SU-DHL-6 (cell line): ENCODE results near the gene BDNF.

Source experiments
- H2AFZ ChIP-seq: fragments of 200-600 bp; sonication (generic); 2 replicates; pipeline ENCODE4 v1.6.1; 2014; ENCODE audit warnings: low read depth, mild to moderate bottlenecking, moderate library complexity, mixed read lengths, antibody characterized with exemption, low read length; ENCODE audit not compliant: severe bottlenecking
- H3F3A ChIP-seq: fragments of 200-600 bp; shearing (Covaris generic); 2 replicates; pipeline ENCODE4 v1.6.0; 2016; ENCODE audit warnings: antibody characterized with exemption, mild to moderate bottlenecking; ENCODE audit not compliant: insufficient read depth
- H3K27ac ChIP-seq: fragments of 200-600 bp; sonication (generic); 2 replicates; pipeline ENCODE4 v1.5.1; 2016; ENCODE audit warnings: low read depth, mild to moderate bottlenecking, low read length, moderate library complexity, mixed read lengths
- H3K27me3 ChIP-seq: fragments of 200-600 bp; sonication (generic), shearing (Covaris generic); 2 replicates; pipeline ENCODE4 v1.6.0; 2014; ENCODE audit warnings: mild to moderate bottlenecking, low read length
- H3K36me3 ChIP-seq: fragments of 200-600 bp; sonication (generic); 2 replicates; pipeline ENCODE4 v1.6.1; 2014; ENCODE audit warnings: mild to moderate bottlenecking, low read length, mixed read lengths
- H3K4me2 ChIP-seq: fragments of 300-600, 200-600 bp; shearing (Covaris generic), sonication (generic); 2 replicates; pipeline ENCODE4 v1.6.0; 2014; ENCODE audit warnings: low read length, low read depth, mild to moderate bottlenecking; ENCODE audit not compliant: poor library complexity, severe bottlenecking
- H3K4me3 ChIP-seq: fragments of 200-600 bp; sonication (generic); 2 replicates; pipeline ENCODE4 v1.5.1; 2014; ENCODE audit warnings: antibody characterized with exemption, low read length, mild to moderate bottlenecking, mixed read lengths; ENCODE audit not compliant: insufficient read depth, poor library complexity, severe bottlenecking
- H3K79me2 ChIP-seq: fragments of 200-600 bp; sonication (generic); 2 replicates; pipeline ENCODE4 v1.6.1; 2014; ENCODE audit warnings: mild to moderate bottlenecking, low read length, moderate library complexity; ENCODE audit not compliant: insufficient read depth
- H3K9ac ChIP-seq: fragments of 200-600 bp; sonication (generic); 2 replicates; pipeline ENCODE4 v1.7.0; 2014; ENCODE audit warnings: mild to moderate bottlenecking, low read length
- H3K9me2 ChIP-seq: fragments of 200-600 bp; sonication (generic); replicated peaks from 2 replicates; pipeline ENCODE4 v1.6.1; 2014; ENCODE audit warnings: low read length; ENCODE audit not compliant: insufficient read depth
- H3K9me3 ChIP-seq: fragments of 200-600 bp; sonication (generic); 2 replicates; pipeline ENCODE4 v1.6.1; 2014; ENCODE audit warnings: low read length, mixed read lengths; ENCODE audit not compliant: insufficient read depth
- H4K20me1 ChIP-seq: fragments of 200-600 bp; sonication (generic); 2 replicates; pipeline ENCODE4 v1.6.1; 2014; ENCODE audit warnings: low read depth, mild to moderate bottlenecking, antibody characterized with exemption, low read length, moderate library complexity, mixed read lengths
- CTCF ChIP-seq: fragments of 200-600 bp; sonication (generic); IDR thresholded peaks from one replicate; pipeline ENCODE4 v1.5.1; 2017; ENCODE audit warnings: antibody characterized with exemption, mild to moderate bottlenecking, low read length, moderate library complexity; ENCODE audit not compliant: insufficient read depth, poor library complexity, severe bottlenecking
- EZH2phosphoT487 ChIP-seq: fragments of 200-600 bp; sonication (generic), shearing (Covaris generic); conservative IDR thresholded peaks from 2 replicates; pipeline ENCODE4 v1.6.1; 2018; ENCODE audit warnings: mild to moderate bottlenecking, antibody characterized with exemption, low read length, moderate library complexity, mixed read lengths

The BDNF gene

GRCh38 chr11:27612932-27613880 lies 87.0 kb downstream of the BDNF start:
- no peak overlapping the region for H3K4me2 ChIP-seq
- H3K27ac ChIP-seq = no peak overlapping the region
- no peak for TF ChIP-seq EZH2phosphoT487
- TF ChIP-seq CTCF = no peak
- no peaks in the 10 kb centered on the region for H3K9me2 ChIP-seq
- no peak overlapping the region for H2AFZ ChIP-seq
- H3K4me3 ChIP-seq = no peak overlapping the region
- H3K9me3 ChIP-seq = no peaks in the 10 kb centered on the region
- no peaks in the 10 kb centered on the region for H3K36me3 ChIP-seq
- no peaks in the 10 kb centered on the region for H3K27me3 ChIP-seq
- no peaks in the 10 kb centered on the region for H4K20me1 ChIP-seq
- H3K79me2 ChIP-seq = no peaks in the 10 kb centered on the region
- no peaks in the 10 kb centered on the region for H3F3A ChIP-seq
- H3K9ac ChIP-seq = no peak overlapping the region

GRCh38 chr11:27611947-27612455 lies 88.3 kb downstream of the BDNF start:
- no peak for TF ChIP-seq EZH2phosphoT487
- no peak for TF ChIP-seq CTCF
- Histone ChIP-seq H2AFZ (no peak overlapping the region), H3K4me3 (no peak overlapping the region), H3K4me2 (no peak overlapping the region), H3K36me3 (no peaks in the 10 kb centered on the region), H3K9me2 (no peaks in the 10 kb centered on the region), H3K79me2 (no peaks in the 10 kb centered on the region), H3K27ac (no peak overlapping the region), H4K20me1 (no peaks in the 10 kb centered on the region), H3K9me3 (no peaks in the 10 kb centered on the region), H3K9ac (no peak overlapping the region), H3K27me3 (no peaks in the 10 kb centered on the region), H3F3A (no peaks in the 10 kb centered on the region)

- H3K4me3 ChIP-seq = no peak overlapping the region
- H4K20me1 ChIP-seq = no peaks in the 10 kb centered on the region
- no peak overlapping the region for H3K27ac ChIP-seq
- H3K9ac ChIP-seq = no peak overlapping the region
- no peaks in the 10 kb centered on the region for H3K36me3 ChIP-seq
- H3K9me3 ChIP-seq = no peaks in the 10 kb centered on the region
- no peak overlapping the region for H2AFZ ChIP-seq
- no peaks in the 10 kb centered on the region for H3K9me2 ChIP-seq
- no peak for TF ChIP-seq CTCF
- no peak for TF ChIP-seq EZH2phosphoT487
- no peak overlapping the region for H3K4me2 ChIP-seq
- H3F3A ChIP-seq = no peaks in the 10 kb centered on the region
- H3K27me3 ChIP-seq = no peaks in the 10 kb centered on the region
- H3K79me2 ChIP-seq = no peaks in the 10 kb centered on the region
These were observed 88.9 kb downstream of the BDNF start for GRCh38 chr11:27611390-27611789.
